ENCODE measurements around the gene GMPPA.

The GMPPA gene

DNA sequence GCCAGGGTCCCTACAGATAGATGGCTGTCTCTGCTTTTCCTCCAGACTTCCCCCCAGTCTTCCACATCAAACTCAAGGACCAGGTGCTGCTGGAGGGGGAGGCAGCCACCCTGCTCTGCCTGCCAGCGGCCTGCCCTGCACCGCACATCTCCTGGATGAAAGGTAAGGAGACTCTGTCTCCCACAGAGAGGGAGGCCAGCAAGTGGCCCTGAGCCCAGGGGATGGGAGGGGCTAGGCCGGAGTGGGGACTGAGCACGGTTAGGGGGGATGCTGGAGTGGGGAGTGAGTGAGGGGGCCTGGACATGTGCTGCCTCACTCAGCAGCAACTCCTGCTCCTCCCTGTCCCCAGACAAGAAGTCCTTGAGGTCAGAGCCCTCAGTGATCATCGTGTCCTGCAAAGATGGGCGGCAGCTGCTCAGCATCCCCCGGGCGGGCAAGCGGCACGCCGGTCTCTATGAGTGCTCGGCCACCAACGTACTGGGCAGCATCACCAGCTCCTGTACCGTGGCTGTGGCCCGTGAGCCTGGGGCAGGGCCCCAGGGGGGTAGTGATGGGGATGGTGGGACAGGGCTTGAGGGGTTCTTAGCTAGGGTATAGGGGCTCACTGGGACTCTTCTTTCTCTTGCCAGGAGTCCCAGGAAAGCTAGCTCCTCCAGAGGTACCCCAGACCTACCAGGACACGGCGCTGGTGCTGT, 10.4 kb upstream of the GMPPA start:
- Histone ChIP-seq H3K9me3 (ENCODE audit: control insufficient read depth, low read length) (no peaks in the 10 kb centered on the region), H3K36me3 (ENCODE audit: control insufficient read depth, insufficient read depth, low read length) (no peaks in the 10 kb centered on the region), H3K9ac (no peak overlapping the region), H3K79me2 (no peaks in the 10 kb centered on the region), H2AFZ (no peak overlapping the region), H3K4me3 (ENCODE audit: low read depth, low read length) (no peak overlapping the region), H3K27me3 (ENCODE audit: control insufficient read depth, insufficient read depth, low read length) (no peaks in the 10 kb centered on the region), H3K27ac (no peak overlapping the region), H3K4me1 (peaks cover 7% of the 10 kb centered on the region), H3K4me2 (ENCODE audit: low read length) (no peak overlapping the region)
- TF ChIP-seq, protein P1, sequence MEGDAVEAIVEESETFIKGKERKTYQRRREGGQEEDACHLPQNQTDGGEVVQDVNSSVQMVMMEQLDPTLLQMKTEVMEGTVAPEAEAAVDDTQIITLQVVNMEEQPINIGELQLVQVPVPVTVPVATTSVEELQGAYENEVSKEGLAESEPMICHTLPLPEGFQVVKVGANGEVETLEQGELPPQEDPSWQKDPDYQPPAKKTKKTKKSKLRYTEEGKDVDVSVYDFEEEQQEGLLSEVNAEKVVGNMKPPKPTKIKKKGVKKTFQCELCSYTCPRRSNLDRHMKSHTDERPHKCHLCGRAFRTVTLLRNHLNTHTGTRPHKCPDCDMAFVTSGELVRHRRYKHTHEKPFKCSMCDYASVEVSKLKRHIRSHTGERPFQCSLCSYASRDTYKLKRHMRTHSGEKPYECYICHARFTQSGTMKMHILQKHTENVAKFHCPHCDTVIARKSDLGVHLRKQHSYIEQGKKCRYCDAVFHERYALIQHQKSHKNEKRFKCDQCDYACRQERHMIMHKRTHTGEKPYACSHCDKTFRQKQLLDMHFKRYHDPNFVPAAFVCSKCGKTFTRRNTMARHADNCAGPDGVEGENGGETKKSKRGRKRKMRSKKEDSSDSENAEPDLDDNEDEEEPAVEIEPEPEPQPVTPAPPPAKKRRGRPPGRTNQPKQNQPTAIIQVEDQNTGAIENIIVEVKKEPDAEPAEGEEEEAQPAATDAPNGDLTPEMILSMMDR (IDR thresholded peaks at IDR 0.05), result no peak

DNA sequence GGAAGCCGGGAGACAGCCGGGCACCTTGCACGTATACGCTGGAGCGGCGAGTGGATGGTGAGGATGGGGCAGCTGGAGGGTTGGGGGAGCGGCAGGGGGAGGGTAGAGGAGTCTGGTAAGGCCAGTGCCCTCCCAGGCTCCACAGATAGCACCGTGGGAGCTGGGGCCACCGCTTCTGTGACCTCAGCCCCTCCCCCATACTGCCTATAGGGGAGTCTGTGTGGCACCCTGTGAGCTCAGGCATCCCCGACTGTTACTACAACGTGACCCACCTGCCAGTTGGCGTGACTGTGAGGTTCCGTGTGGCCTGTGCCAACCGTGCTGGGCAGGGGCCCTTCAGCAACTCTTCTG, 9.9 kb upstream of the GMPPA start:
- H3K4me2 ChIP-seq (ENCODE audit: low read length), result no peak overlapping the region
- no peaks in the 10 kb centered on the region for H3K36me3 ChIP-seq (ENCODE audit: control insufficient read depth, insufficient read depth, low read length)
- H3K4me3 ChIP-seq (ENCODE audit: low read depth, low read length), result no peak overlapping the region
- H3K9ac ChIP-seq, result no peak overlapping the region
- H3K4me1 ChIP-seq, result peaks cover 7% of the 10 kb centered on the region
- H3K9me3 ChIP-seq (ENCODE audit: control insufficient read depth, low read length), result no peaks in the 10 kb centered on the region
- no peaks in the 10 kb centered on the region for H3K27me3 ChIP-seq (ENCODE audit: control insufficient read depth, insufficient read depth, low read length)
- TF ChIP-seq, protein P1 (IDR thresholded peaks at IDR 0.05), result no peak
- H2AFZ ChIP-seq, result no peak overlapping the region
- H3K79me2 ChIP-seq, result no peaks in the 10 kb centered on the region
- H3K27ac ChIP-seq, result no peak overlapping the region

DNA sequence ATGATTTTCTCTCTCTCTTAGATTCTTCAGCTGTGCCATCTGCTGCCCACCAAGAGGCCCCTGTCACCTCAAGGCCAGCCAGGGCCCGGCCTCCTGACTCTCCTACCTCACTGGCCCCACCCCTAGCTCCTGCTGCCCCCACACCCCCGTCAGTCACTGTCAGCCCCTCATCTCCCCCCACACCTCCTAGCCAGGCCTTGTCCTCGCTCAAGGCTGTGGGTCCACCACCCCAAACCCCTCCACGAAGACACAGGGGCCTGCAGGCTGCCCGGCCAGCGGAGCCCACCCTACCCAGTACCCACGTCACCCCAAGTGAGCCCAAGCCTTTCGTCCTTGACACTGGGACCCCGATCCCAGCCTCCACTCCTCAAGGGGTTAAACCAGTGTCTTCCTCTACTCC, 9.4 kb upstream of the GMPPA start:
- no peaks in the 10 kb centered on the region for H3K36me3 ChIP-seq (ENCODE audit: control insufficient read depth, insufficient read depth, low read length)
- H3K27me3 ChIP-seq (ENCODE audit: control insufficient read depth, insufficient read depth, low read length), result no peaks in the 10 kb centered on the region
- no peak overlapping the region for H3K27ac ChIP-seq
- H3K4me3 ChIP-seq (ENCODE audit: low read depth, low read length), result no peak overlapping the region
- H3K9me3 ChIP-seq (ENCODE audit: control insufficient read depth, low read length), result no peaks in the 10 kb centered on the region
- no peak overlapping the region for H2AFZ ChIP-seq
- no peaks in the 10 kb centered on the region for H3K79me2 ChIP-seq
- TF ChIP-seq, protein P1 (IDR thresholded peaks at IDR 0.05), result no peak
- no peak overlapping the region for H3K4me2 ChIP-seq (ENCODE audit: low read length)
- no peak overlapping the region for H3K9ac ChIP-seq
- peaks cover 7% of the 10 kb centered on the region for H3K4me1 ChIP-seq

DNA sequence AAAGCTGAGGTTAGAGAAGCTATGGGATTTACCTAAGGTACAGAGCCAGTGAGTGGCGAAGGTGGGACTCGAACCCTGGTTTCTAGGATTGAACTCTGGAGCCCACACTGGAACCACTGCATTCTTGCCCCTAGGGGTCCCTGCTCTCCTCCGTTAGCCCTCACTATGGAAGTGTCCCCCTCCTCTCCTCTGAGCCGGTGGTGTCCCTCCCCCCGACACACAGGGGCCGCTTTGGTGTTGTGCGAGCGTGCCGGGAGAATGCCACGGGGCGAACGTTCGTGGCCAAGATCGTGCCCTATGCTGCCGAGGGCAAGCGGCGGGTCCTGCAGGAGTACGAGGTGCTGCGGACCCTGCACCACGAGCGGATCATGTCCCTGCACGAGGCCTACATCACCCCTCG, 8.5 kb upstream of the GMPPA start:
- H3K27me3 ChIP-seq (ENCODE audit: control insufficient read depth, insufficient read depth, low read length), result no peaks in the 10 kb centered on the region
- no peak overlapping the region for H3K27ac ChIP-seq
- no peaks in the 10 kb centered on the region for H3K36me3 ChIP-seq (ENCODE audit: control insufficient read depth, insufficient read depth, low read length)

More for the DNA sequence above, 8.5 kb upstream of the GMPPA start:
- Histone ChIP-seq H3K4me1 (peaks cover 7% of the 10 kb centered on the region), H3K4me2 (ENCODE audit: low read length) (no peak overlapping the region), H3K9ac (no peak overlapping the region), H2AFZ (no peak overlapping the region), H3K79me2 (no peaks in the 10 kb centered on the region), H3K9me3 (ENCODE audit: control insufficient read depth, low read length) (no peaks in the 10 kb centered on the region), H3K4me3 (ENCODE audit: low read depth, low read length) (no peak overlapping the region)
- TF ChIP-seq, protein P1 (IDR thresholded peaks at IDR 0.05), result no peak
